Retina (tissue), 1 donor: Measurements from ENCODE around the gene BRK1.
"Not testable (repeated sequence)": the region's sequence is repeated elsewhere in the genome, so short reads cannot be mapped to it uniquely, and the experiment has no call there.

Source experiments
- DNase-seq: peaks from one replicate; pipeline ENCODE4 v3.0.0-alpha.2; 2016

Gene BRK1

GRCh38 chr3:10145685-10146084, 30.2 kb downstream of the BRK1 start:
- DNase-seq, result no peak

GRCh38 chr3:10149226-10149625, 33.8 kb downstream of the BRK1 start:
- DNase-seq, result no peak

GRCh38 chr3:10150987-10151386, 35.5 kb downstream of the BRK1 start:
- DNase-seq, result no peak

- no peak for DNase-seq
These were observed 39.1 kb downstream of the BRK1 start for GRCh38 chr3:10154335-10155122.

- no peak for DNase-seq
These were observed 39.6 kb downstream of the BRK1 start for GRCh38 chr3:10155123-10155472.

GRCh38 chr3:10155658-10156057, 40.2 kb downstream of the BRK1 start:
- no peak for DNase-seq

GRCh38 chr3:10157031-10157430, 41.6 kb downstream of the BRK1 start:
- DNase-seq, result no peak

GRCh38 chr3:10158555-10158954, 43.1 kb downstream of the BRK1 start:
- not testable (repeated sequence) for DNase-seq

GRCh38 chr3:10160346-10160745, 44.9 kb downstream of the BRK1 start:
- DNase-seq, result no peak

GRCh38 chr3:10160925-10161324, 45.5 kb downstream of the BRK1 start:
- no peak for DNase-seq

- DNase-seq, result no peak
These were observed 46.7 kb downstream of the BRK1 start for GRCh38 chr3:10162185-10162584.

- not testable (repeated sequence) for DNase-seq
These were observed 48.7 kb downstream of the BRK1 start for GRCh38 chr3:10164201-10164545.

- peak; percentile 82 for DNase-seq
These were observed 49.3 kb downstream of the BRK1 start, which contains the start of gene IRAK2 for GRCh38 chr3:10164546-10165393. IRAK2 (plus strand) TSS chr3:10164919; CDS start chr3:10164955, 36 bp downstream.

GRCh38 chr3:10166213-10166604, 50.7 kb downstream of the BRK1 start:
- DNase-seq, result no peak

GRCh38 chr3:10169000-10169496, 53.6 kb downstream of the BRK1 start:
- DNase-seq, result no peak

- DNase-seq, result no peak
These were observed 55.5 kb downstream of the BRK1 start for GRCh38 chr3:10170915-10171478.

GRCh38 chr3:10173095-10173925, 57.8 kb downstream of the BRK1 start:
- DNase-seq, result no peak

GRCh38 chr3:10173926-10174435, 58.5 kb downstream of the BRK1 start:
- DNase-seq, result no peak

GRCh38 chr3:10175334-10175733, 59.9 kb downstream of the BRK1 start:
- DNase-seq, result not testable (repeated sequence)

- DNase-seq, result not testable (repeated sequence)
These were observed 60.7 kb downstream of the BRK1 start for GRCh38 chr3:10176150-10176549.
